ENCODE results near the gene ZDHHC7. TPM values are rescaled to one million over a fixed set of nuclear protein-coding genes. Genes with fewer than 3 reads are reported as not detected.
"Not testable (repeated sequence)": the region's sequence is repeated elsewhere in the genome, so short reads cannot be mapped to it uniquely, and the experiment has no call there.

The ZDHHC7 gene
- total and polyA plus RNA-seq, 9 donors: 23.9 to 54.5 (median 32.7) TPM

DNA sequence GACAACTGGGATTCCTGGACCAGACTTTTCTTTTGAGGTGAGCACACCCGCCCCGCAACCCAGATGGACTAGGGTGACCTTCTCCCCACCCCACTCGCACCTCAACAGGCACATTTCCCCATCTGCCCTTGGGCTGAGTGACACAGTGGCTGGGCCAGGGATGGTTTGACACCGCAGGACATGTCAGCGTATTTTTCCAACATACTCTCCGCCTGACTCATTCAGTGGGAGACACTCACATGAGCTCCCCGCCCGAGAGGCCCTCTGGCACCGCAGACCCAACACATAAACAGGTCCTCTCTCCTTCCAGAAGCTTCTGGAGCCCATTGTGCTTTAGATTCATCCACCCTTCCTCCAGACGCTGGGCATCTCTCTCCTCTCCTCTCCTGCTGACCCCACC lies 69.4 kb downstream of the ZDHHC7 start:
- no peaks in the 10 kb centered on the region for H3K36me3 ChIP-seq
- no peaks in the 10 kb centered on the region for H3K4me1 ChIP-seq (ENCODE audit: insufficient read depth)
- H3K9me3 ChIP-seq: no peaks in the 10 kb centered on the region
- no peaks in the 10 kb centered on the region for H3K27me3 ChIP-seq
- intact Hi-C loops (cut with DNase I): no loop called here
- no peak for DNase-seq
- H3K4me3 ChIP-seq: no peak overlapping the region
- TF ChIP-seq EP300 (IDR thresholded peaks at IDR 0.05): no peak
- TF ChIP-seq POLR2A (IDR thresholded peaks at IDR 0.05): no peak
- TF ChIP-seq, protein P1, sequence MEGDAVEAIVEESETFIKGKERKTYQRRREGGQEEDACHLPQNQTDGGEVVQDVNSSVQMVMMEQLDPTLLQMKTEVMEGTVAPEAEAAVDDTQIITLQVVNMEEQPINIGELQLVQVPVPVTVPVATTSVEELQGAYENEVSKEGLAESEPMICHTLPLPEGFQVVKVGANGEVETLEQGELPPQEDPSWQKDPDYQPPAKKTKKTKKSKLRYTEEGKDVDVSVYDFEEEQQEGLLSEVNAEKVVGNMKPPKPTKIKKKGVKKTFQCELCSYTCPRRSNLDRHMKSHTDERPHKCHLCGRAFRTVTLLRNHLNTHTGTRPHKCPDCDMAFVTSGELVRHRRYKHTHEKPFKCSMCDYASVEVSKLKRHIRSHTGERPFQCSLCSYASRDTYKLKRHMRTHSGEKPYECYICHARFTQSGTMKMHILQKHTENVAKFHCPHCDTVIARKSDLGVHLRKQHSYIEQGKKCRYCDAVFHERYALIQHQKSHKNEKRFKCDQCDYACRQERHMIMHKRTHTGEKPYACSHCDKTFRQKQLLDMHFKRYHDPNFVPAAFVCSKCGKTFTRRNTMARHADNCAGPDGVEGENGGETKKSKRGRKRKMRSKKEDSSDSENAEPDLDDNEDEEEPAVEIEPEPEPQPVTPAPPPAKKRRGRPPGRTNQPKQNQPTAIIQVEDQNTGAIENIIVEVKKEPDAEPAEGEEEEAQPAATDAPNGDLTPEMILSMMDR (IDR thresholded peaks at IDR 0.05): no peak
- H3K27ac ChIP-seq: no peak overlapping the region
- 94 to 96% (median 95%) methylated on average over 10 of the region's 10 CpGs for WGBS, 3 donors

DNA sequence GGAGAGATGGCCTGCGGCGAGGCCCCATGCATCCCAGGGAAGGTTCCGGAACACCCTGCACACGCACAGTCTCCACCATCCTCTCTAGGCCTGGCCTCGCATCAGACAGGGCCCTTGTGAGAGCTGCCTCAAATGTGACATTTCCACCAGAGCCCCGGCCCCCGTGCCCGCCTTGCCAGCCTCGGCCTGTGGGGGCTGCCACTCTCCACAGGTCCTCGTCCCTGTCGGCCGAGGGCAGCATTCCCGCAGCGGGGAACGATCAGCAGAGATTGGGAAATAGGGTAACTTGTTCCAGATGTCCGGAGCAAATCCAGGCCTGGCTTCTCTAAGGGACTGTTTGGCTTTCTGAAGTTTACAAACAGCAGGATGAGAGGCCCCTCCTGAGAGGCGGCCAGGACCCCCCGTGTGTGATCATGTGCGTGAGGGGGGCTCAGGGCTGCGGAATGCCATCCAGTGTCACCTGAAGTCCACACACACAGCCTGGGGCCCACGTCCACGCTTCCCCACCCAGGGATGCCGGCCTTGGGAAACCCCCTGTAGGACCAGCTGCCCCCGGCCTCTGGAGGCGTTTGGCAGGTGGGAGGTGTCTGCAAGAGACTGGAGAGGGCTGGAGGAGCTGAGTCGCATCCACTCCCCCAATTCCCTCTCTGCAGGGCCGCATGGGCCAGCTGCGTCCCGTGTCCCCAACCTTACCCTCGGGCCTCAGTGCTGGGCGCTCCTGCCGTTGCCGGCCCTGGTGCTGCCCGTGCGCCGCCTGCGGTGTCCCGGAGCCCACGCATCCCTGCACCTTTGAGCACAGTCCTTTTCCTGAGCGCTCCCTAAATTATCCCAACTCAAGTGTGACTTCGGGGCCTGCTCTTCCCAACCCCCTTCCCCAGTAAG lies 70.4 kb downstream of the ZDHHC7 start:
- intact Hi-C loops (cut with DNase I): no loop called here
- no peak for DNase-seq
- H3K4me1 ChIP-seq (ENCODE audit: insufficient read depth): no peaks in the 10 kb centered on the region
- H3K4me3 ChIP-seq: no peak overlapping the region
- 64 to 73% (median 66%) methylated on average over 40 to 41 of the region's 41 CpGs for WGBS, 3 donors
- H3K27ac ChIP-seq: no peak overlapping the region
- no peaks in the 10 kb centered on the region for H3K36me3 ChIP-seq
- no peaks in the 10 kb centered on the region for H3K9me3 ChIP-seq
- no peaks in the 10 kb centered on the region for H3K27me3 ChIP-seq
- TF ChIP-seq, protein P1 (IDR thresholded peaks at IDR 0.05): no peak
- TF ChIP-seq EP300 (IDR thresholded peaks at IDR 0.05) (no peak), POLR2A (IDR thresholded peaks at IDR 0.05) (no peak)

DNA sequence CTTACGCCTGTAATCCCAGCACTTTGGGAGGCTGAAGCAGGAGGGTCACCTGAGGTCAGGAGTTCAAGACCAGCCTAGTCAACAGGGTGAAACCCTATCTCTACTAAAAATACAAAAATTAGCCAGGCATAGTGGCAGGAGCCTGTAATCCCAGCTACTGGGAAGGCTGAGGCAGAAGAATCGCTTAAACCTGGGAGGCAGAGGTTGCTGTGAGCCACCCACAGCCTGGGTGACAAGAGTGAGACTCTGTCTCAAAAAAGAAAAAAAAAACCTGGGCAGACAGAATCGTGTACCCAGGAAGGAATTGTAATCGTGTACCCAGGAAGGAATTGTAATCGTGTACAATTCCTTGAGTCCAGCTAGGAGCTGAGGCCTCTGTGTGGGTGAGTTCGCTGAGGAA lies 72.7 kb downstream of the ZDHHC7 start:
- H3K36me3 ChIP-seq; H3K4me3 ChIP-seq; H3K27me3 ChIP-seq; intact Hi-C loops (cut with DNase I); H3K4me1 ChIP-seq (ENCODE audit: insufficient read depth); H3K9me3 ChIP-seq; DNase-seq; H3K27ac ChIP-seq: not testable (repeated sequence)
- 90 to 92% (median 90%) methylated on average over 6 of the region's 6 CpGs for WGBS, 3 donors

DNA sequence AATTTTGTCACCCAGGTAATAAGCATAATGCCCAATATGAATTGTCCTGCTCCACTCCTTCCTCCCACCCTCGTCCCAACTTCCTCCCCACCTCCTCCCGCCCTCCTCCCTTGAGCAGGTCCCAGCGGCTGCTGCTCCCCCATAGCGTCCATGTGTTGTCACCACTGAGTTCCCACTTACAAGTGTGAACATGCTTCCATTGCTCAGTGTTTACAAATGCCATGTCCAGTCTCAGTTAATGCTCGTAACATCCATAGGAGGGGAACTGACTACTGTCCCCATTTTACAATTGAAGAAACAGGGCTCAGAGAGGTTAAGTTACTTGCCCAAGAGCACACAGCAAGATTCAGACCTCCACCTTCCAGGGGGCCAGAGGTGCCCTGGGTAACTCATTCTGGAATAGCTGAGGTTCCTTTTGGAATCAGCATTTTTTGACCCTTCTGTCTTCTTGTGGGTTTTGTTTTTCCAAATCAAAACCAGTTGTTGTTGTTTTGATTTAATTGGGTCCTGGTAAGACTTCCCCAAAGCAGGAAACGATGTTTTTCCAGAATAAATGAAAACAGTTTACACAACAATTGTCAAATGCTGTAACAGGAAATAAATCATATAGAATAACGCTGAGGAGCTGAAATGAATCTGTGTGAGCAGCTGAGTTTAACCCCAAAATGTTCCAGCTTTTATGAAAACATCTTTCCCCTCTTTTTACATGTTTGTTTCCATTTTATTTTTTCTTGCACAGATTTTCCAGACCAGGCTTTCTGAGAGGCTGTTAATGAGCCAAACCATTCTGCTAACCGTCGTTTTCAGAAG lies 73.9 kb downstream of the ZDHHC7 start:
- Histone ChIP-seq H3K9me3 (no peaks in the 10 kb centered on the region), H3K4me3 (no peak overlapping the region), H3K36me3 (no peaks in the 10 kb centered on the region), H3K27me3 (no peaks in the 10 kb centered on the region), H3K27ac (no peak overlapping the region), H3K4me1 (ENCODE audit: insufficient read depth) (peaks cover 11% of the 10 kb centered on the region)
- no peak for TF ChIP-seq EP300 (IDR thresholded peaks at IDR 0.05)
- TF ChIP-seq, protein P1 (IDR thresholded peaks at IDR 0.05): no peak
- no peak for TF ChIP-seq POLR2A (IDR thresholded peaks at IDR 0.05)
- intact Hi-C loops (cut with DNase I): no loop called here
- DNase-seq: no peak
- 54 to 62% (median 59%) methylated on average over 9 of the region's 9 CpGs for WGBS, 3 donors
